Astrocyte of the cerebellum (primary cell): Measurements from ENCODE around the gene SCUBE2.
A peak's percentile ranks its signal among the peaks of the same experiment; 100 is the strongest.

ENCODE experiments used
- DNase-seq: peaks from one replicate; pipeline ENCODE4 v3.0.0-alpha.2; 2011; ENCODE audit warnings: low read depth
- H3K4me3 ChIP-seq: 2 replicates; pipeline ENCODE4 v1.5.1; 2011; ENCODE audit warnings: mild to moderate bottlenecking, low read depth, low read length, moderate library complexity
- in situ Hi-C: cut with HindIII; loops from 2 replicates; pipeline ENCODE4 v1.10.0; 2017; ENCODE audit warnings: low sequenced_read_pairs
- TF ChIP-seq, protein P1 (sequence below): IDR thresholded peaks from 2 replicates; pipeline ENCODE4 v1.5.1; 2012; ENCODE audit warnings: low read length, low read depth, moderate library complexity, mild to moderate bottlenecking; ENCODE audit errors: missing control alignments

The SCUBE2 gene

GRCh38 chr11:9004183-9004926 is 87.0 kb downstream of the SCUBE2 start:
- no peak for DNase-seq
- TF ChIP-seq, protein P1, sequence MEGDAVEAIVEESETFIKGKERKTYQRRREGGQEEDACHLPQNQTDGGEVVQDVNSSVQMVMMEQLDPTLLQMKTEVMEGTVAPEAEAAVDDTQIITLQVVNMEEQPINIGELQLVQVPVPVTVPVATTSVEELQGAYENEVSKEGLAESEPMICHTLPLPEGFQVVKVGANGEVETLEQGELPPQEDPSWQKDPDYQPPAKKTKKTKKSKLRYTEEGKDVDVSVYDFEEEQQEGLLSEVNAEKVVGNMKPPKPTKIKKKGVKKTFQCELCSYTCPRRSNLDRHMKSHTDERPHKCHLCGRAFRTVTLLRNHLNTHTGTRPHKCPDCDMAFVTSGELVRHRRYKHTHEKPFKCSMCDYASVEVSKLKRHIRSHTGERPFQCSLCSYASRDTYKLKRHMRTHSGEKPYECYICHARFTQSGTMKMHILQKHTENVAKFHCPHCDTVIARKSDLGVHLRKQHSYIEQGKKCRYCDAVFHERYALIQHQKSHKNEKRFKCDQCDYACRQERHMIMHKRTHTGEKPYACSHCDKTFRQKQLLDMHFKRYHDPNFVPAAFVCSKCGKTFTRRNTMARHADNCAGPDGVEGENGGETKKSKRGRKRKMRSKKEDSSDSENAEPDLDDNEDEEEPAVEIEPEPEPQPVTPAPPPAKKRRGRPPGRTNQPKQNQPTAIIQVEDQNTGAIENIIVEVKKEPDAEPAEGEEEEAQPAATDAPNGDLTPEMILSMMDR, result no peak
- peak overlapping the region; percentile 41 for H3K4me3 ChIP-seq
- in situ Hi-C loops, result no loop called here

DNA sequence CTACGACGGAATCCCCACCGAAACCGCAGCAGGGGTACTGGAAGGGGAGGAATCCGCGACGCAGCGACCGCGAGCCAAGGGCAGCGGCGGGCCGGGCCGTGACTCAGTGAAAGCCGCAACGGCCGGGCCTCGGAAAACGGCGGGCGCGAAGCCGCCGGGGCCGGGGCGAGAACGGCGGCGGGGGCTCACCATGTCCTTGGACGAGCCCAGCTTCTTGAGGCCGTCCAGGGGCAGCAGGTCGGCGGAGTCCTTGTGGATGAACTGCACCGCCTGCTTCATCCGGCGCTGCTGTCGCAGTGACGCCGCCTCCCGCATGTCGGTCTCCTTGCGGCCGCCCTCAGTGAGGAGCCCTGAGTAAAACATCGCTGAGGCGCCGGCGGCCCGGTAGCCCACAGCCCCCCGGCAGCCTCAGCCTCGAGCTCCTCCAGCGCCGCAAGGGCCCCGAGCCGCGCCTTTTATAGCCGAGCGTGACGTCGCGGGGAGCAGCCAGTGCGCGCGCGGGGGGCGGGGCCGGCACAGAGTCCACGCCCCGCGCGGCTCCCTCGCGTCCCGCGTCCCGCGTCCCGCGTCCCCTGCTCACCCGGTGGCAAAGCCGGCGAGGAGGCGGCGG is 87.7 kb downstream of the SCUBE2 start, which contains the start of gene NRIP3:
Gene NRIP3, minus strand, starts transcription at position 429 of the 610 bp plus-strand sequence. Its CDS starts 66 bp downstream, at position 363.
- in situ Hi-C loops, result no loop called here
- peak within 1 kb of the TSS; percentile 41 for H3K4me3 ChIP-seq
- TF ChIP-seq, protein P1, result no peak
- DNase-seq, result peak; percentile 23

- no peak for DNase-seq
- TF ChIP-seq, protein P1, result no peak
- H3K4me3 ChIP-seq, result peak overlapping the region; percentile 41
- in situ Hi-C loops, result no loop called here
Measured at GRCh38 chr11:9002920-9003572, 88.4 kb downstream of the SCUBE2 start.

GRCh38 chr11:9001736-9002135 is 89.7 kb downstream of the SCUBE2 start:
- in situ Hi-C loops, result no loop called here
- TF ChIP-seq, protein P1, result no peak
- H3K4me3 ChIP-seq, result no peak overlapping the region
- no peak for DNase-seq

GRCh38 chr11:8998017-8998416 is 93.4 kb downstream of the SCUBE2 start:
- TF ChIP-seq, protein P1, result no peak
- no peak for DNase-seq
- in situ Hi-C loops, result no loop called here
- no peak overlapping the region for H3K4me3 ChIP-seq

GRCh38 chr11:8997451-8997850 is 93.9 kb downstream of the SCUBE2 start:
- in situ Hi-C loops, result no loop called here
- TF ChIP-seq, protein P1, result no peak
- H3K4me3 ChIP-seq, result no peak overlapping the region

More at GRCh38 chr11:8997451-8997850, 93.9 kb downstream of the SCUBE2 start:
- no peak for DNase-seq
